OCI-M1 (cell line): Measurements from ENCODE around the gene HTRA3.
"Not testable (repeated sequence)": the region's sequence is repeated elsewhere in the genome, so short reads cannot be mapped to it uniquely, and the experiment has no call there.

Source experiments
- DNase-seq: peaks from one replicate; lab custom pipeline; 2025; lab: John Stamatoyannopoulos, UW

Gene HTRA3

GRCh38 chr4:8343262-8343966 lies 73.9 kb downstream of the HTRA3 start:
- DNase-seq, result no peak

DNA sequence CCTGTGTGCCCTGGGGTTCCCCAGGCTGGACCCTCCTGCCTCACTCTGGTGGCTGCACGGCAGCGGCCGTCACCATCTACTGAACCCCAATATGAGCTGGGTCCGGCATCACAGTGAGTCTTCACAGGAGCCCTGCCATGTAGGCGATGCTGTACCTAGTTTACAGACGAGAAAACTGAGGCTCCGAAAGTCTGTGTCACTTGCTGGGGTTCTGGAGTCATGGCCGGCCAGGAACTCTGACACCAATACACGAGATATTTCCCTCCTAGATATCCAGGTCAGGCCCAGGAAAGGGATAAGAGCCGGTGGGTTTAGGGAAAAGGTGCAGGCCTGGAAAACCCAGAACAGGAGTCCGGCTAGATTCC lies 74.4 kb downstream of the HTRA3 start:
- no peak for DNase-seq

DNA sequence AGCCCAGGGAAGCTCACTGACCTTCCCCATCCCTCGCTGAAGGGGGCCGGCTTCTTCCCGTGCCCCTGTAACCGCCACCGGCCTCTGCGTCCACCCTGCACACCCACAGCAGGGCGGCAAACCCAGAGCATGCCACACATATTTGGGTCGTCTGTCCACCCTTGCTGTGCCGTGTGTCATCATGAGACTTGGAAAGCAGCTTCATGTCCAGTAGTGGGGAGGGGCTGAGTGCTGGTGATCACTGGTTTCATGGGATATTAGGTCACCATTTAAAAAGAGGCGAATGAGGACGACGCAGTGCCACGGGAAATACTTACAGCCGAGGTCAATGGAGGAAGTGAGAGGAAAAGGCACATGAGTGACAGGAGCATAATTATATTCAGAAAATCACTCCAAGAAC lies 74.8 kb downstream of the HTRA3 start:
- no peak for DNase-seq

GRCh38 chr4:8345053-8345945 lies 75.7 kb downstream of the HTRA3 start:
- DNase-seq, result no peak

DNA sequence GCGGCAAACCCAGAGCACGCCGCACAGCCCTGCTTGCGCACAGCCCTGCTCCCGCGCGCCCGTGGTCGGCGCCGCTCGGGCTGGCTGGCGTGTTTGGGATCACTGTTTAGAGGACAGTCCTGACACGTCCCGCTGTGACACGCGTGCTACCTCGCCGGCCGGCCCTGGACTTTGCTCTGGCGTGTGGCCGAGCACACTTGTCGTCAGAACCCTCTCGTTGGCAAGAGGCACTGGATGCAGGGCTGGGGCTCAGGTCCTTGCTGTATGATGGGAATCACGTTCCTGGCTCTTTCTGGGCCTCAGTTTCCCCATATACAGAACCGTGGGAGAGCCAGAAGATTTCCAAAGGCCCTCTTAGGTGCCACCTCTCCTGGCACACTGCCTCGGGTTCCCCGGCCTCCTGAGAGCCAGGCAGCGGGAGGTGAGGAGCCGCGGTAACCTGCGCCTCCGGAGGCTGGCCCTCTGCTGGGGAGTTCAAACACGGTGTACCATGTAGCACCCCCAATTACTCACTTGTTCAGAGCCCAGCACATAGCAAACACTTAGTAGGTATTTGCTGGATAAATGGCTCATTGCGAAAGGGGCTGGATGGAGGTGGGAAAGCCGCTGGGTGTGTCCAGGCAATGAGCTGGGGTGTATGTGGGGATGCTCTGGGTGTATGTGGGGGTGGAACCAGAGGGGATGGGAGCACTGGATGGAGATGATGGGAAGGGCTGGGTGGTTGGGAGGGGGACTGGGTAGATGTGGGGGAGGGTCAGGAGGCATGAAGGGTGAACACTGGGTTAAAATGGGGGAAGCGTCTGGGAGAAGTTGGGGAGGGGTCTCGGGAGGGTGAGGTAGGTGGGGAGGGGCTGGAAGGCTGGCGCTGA lies 76.6 kb downstream of the HTRA3 start:
- no peak for DNase-seq

DNA sequence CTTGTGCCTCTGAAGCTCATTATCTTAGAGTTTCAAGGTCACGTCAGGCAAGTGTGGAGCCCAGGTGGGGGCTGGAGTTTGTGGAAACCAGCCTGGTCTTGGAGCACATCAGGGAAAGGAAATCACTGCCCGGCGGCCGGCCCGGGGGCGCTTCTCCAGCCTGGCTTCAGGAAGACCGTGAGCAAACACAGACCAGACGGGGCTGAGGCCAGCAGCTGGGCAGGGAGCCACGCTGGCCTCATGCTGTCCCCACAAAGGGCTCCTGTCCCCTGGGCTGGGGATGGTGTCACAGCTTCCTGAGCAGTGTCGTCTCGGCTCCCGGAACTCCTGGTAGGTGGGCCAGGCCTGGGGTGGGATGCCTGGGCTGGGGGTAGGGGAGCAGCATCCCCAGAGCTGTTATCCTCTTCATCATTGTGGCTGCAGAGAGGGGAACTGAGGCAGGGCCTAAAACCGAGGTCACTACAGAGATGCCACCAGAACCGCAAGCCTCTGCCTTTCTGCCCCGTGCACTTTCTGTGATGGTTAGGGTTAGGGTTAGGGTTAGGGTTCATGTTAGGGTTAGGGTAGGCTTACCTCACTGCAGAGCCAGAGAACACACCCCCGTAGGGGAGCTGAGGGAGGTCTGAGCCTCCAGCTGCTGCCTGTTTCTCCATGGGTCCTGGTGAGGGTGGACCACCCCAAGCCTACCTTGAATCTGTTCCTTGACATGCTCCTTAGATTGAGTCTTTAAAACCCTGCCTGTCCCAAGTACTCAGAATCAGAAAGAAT lies 77.5 kb downstream of the HTRA3 start:
- DNase-seq, result no peak

GRCh38 chr4:8347660-8348059 lies 78.1 kb downstream of the HTRA3 start:
- DNase-seq, result no peak

GRCh38 chr4:8348071-8348470 lies 78.5 kb downstream of the HTRA3 start:
- DNase-seq, result no peak

DNA sequence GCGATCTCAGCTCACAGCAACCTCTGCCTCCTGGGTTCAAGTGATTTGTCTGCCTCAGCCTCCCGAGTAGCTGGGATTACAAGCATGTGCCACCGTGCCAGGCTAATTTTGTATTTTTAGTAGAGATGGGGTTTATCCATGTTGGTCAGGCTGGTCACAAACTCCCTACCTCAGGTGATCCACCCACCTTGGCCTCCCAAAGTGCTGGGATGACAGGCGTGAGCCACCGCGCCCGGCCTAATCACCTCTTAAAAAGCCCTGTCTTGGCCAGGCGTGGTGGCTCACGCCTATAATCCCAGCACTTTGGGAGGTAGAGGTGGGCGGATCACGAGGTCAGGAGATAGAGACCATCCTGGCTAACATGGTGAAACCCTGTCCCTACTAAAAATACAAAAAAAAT lies 79.7 kb downstream of the HTRA3 start:
- DNase-seq, result not testable (repeated sequence)

GRCh38 chr4:8349664-8350236 lies 80.2 kb downstream of the HTRA3 start:
- DNase-seq, result no peak

GRCh38 chr4:8350352-8350751 lies 80.8 kb downstream of the HTRA3 start:
- no peak for DNase-seq

DNA sequence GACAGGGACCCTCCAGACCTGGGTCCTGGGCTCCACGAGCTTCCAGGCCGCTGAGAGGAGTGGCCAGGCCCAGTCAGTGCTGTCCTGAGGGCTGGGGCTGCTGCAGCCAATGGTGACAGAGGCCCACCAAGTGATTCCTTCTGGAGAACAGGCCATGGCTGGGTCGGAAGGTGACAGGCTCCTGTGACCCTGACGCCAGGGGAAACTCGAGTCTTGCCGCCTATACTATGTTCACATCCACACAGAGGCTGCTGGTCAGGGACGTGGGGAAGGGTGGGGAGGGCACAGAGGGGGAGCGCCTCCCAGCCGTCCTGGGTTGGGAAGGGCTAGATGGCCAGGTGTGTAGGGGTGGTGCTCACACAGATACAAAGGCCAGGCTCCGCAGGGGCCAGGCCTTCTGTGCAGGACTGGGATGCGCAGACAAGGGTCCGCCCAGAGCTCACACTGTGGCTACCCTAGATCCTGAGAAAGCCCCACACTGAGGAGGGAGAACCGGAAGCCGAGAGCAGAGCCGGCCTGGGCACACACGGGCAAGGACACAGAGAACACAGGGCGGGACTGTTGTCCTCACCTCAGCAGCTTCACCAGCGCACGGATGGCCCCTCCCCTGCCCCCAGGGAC lies 81.4 kb downstream of the HTRA3 start:
- no peak for DNase-seq

GRCh38 chr4:8351931-8352367 lies 82.4 kb downstream of the HTRA3 start:
- no peak for DNase-seq

DNA sequence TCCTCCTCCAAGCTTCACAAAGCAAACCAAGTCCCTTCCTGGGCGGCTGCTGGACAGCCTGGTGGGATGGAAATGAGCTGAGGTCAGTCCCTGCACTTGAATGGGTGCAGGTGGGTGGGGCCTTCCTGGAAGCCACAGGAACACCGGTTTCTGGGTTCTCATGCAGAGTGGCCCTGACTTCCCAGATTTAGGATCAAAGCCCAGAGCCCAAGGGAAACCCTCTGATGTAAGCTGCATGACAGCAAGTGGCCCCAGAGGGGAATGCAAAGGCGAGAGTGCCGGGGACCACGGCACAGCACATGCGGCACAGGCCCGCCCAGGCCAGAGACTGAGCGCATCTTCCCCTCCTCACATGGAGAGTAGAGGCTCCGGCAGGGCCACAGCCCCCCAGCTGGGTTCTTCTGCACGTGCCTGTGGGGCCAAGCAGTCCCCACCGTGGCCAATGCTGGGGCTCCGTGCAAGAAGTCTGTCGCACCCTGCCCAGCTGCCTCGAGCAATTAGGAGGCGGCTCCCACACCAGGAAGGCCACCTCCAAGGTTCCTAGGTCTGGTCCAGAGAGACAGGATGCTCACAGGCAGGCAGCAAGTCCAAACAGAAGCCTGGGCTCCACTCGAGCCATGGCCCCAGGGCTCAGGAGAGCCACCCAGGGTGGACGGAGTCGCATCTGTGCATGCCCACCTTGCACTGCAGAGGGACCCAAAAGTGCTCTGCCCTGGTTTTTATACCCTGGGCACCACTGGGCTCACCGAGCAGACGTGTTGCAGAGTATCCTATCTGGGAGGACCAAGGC lies 83.0 kb downstream of the HTRA3 start:
- no peak for DNase-seq

DNA sequence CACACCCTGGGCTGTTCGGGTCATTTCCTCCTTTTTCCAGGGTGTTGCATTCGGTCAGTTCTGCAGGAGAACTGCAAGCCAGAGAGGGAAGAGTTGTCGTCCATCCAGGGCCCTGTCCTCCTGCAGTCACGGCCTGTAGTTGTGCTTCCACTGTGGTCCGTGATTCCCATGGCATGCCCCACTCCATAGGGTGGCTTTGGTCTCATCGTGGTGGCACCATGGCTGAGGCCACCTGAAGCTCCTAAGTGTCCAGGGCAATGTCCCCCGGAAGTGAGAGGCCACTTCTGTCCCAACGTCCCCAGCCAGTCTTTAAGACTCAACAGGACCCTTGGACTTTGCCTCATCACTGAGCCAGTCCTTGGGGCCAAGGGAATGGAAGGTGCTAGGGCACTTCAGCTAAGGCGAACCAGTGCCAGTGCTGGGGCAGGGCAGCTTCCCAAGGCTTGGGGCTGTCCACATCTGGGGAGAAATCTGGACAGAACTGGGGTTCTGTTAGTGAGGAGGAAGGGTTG lies 83.7 kb downstream of the HTRA3 start:
- no peak for DNase-seq

DNA sequence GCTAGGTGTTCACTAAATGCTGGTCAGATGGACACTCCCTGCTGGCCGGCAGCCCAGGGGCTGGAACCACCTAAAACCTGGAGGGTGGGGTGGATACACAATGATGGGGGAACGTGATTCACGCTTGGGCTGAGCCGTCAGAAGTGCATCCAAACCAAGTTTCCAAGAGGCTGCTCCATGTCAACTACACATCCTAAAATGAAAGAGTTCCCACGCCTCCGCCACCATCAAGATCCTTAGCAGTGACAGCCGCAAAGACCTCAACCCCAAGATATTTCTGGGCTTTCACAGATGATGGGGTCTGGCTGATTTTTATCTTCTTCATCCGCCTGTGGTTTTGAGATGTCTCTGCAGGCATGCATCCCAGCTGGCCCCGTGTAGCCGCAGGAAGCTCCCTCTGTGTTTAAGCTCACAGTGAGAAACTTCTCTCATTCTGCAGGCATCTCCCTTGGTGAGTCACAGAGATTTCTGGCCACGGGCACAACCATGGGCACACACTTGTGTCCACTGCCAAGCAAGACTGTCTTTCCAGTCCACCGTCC lies 84.4 kb downstream of the HTRA3 start:
- no peak for DNase-seq

GRCh38 chr4:8355306-8355705 lies 85.8 kb downstream of the HTRA3 start:
- DNase-seq, result no peak

- no peak for DNase-seq
Measured at GRCh38 chr4:8355864-8356565, 86.5 kb downstream of the HTRA3 start.
